DMS153 treated with DMSO at 0.1 percent for 48 hours (cell line): ENCODE data around the gene KRTAP4-11.
"Not testable (repeated sequence)": the region's sequence is repeated elsewhere in the genome, so short reads cannot be mapped to it uniquely, and the experiment has no call there.

Source experiments
- DNase-seq: peaks from one replicate; lab custom pipeline; 2025; ENCODE audit not compliant: unreplicated experiment; lab: John Stamatoyannopoulos, UW

Gene KRTAP4-11

DNA sequence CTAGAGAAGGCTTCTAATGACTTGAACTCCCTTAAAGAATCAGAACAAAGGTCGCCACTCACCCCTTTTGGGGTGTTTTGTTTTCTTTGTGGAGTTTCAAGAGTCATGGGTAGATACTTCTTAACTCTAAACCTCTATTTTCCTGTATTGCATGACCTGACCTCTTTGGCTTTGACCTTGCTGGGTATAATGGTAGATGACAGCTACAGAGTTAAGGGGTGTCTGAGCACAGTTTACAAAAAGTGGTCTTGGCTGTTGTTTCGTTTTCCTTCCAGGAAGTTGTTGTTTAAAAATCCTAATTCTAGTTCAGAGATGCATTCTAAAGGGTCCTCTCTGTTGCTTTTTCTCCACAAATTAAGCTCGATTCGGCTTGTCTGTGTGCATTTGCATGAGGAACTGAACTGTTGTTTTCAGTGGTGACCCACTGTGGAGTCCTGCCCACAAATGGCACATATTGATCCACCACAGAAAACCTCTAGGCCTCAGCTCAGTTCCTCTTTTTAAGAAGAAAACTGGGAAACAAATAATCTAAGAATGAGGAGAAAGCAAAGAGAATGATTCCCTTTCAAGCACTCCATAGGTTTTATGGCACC is 29.3 kb downstream of the KRTAP4-11 start:
- not testable (repeated sequence) for DNase-seq

DNA sequence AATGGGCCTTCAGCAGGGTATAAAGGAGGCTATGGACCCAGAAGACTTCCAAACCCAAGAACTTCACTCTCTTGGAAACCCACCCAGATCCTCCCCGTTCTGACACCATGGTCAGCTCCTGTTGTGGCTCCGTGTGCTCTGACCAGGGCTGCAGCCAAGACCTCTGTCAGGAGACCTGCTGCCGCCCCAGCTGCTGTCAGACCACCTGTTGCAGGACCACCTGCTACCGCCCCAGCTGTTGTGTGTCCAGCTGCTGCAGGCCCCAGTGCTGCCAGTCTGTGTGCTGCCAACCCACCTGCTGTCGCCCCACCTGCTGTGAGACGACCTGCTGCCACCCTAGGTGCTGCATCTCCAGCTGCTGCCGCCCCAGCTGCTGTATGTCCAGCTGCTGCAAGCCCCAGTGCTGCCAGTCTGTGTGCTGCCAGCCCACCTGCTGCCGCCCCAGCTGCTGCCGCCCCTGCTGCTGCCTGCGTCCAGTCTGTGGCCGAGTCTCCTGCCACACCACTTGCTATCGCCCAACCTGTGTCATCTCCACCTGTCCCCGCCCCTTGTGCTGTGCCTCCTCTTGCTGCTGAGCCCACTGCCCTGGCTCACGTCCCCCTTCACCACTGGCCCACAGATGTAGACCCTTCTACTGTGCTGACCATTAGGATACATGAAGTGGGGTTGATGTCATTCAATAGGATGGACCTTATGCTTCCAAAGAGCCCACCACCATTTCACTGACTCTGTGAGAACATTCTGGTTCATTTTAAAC is 33.9 kb downstream of the KRTAP4-11 start, which contains the start of gene KRTAP4-7:
KRTAP4-7 (plus strand) TSS at position 51 of the 757 bp plus-strand sequence; CDS start at position 108, 57 bp downstream.
- not testable (repeated sequence) for DNase-seq

DNA sequence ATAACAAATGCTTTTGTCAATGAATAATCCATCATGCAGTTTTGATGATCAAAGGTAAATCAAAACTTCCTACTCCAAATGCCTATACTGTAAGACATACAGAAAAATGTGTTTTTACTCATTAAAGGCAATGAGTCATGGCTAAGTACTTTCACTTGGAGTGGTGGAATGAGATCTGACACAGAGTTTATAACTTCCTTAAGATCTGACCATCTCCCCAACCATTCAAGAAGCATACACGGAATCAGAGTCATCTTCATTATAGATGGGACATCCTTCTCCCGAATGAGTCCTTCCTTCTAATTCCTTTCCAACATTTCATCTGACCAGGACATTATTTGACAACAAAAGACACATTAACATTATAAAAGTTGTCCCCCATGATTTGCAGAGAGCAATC is 34.7 kb downstream of the KRTAP4-11 start:
- DNase-seq, result not testable (repeated sequence)

DNA sequence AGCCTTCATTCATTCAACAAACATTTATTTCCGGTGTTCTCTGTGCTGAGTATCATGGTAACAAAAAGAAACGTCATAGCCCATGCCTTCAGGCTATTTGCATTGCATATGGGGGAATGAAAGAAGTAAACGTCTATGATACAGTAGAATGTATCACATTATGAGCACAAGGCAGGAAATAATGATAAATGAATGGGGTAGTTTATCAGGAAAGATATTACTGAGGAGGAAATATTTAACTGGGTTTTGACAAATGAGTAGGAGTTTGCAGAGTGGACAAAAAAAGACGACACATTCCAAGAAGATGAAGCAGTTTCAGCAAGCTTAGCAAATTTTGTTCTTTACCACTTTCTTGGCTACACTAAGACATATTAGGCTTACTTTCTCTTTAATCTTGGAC is 35.5 kb downstream of the KRTAP4-11 start:
- no peak for DNase-seq

DNA sequence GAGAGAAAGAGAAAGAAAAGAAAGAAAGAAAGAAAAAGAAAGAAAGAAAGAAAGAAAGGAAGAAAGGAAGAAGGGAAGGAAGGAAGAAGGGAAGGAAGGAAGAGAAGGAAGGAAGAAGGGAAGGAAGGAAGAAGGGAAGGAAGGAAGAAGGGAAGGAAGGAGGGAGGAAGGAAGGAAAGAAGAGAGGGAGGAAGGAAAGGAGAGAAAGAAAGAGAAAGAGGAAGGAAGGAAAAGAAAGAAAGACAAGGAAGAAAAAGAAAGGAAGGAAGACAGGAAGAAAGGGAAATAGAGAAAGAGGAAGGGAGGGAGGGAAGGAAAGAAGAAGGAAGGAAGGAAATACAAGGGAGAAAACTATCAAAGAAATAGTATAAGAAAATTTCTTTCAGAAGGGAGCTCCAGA is 41.4 kb downstream of the KRTAP4-11 start:
- no peak for DNase-seq

DNA sequence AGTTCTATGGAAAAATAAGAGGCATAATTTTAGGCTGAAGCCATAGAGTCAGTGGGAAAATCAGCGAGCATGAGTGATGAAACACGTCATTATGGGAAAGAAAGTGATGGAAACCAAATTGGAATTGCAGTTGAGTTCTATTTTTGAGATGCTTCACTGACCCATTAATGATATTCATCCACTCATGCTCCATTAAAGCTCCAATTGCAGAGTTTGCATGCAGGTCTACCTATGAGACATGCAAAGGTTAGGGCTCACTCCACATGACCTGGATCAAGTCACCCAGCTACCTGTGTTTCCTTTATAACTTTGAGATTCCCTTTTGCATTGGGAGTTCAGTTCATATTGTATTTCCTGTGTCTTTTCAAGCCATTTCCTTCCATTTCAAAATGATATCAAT is 44.5 kb downstream of the KRTAP4-11 start:
- DNase-seq, result no peak

DNA sequence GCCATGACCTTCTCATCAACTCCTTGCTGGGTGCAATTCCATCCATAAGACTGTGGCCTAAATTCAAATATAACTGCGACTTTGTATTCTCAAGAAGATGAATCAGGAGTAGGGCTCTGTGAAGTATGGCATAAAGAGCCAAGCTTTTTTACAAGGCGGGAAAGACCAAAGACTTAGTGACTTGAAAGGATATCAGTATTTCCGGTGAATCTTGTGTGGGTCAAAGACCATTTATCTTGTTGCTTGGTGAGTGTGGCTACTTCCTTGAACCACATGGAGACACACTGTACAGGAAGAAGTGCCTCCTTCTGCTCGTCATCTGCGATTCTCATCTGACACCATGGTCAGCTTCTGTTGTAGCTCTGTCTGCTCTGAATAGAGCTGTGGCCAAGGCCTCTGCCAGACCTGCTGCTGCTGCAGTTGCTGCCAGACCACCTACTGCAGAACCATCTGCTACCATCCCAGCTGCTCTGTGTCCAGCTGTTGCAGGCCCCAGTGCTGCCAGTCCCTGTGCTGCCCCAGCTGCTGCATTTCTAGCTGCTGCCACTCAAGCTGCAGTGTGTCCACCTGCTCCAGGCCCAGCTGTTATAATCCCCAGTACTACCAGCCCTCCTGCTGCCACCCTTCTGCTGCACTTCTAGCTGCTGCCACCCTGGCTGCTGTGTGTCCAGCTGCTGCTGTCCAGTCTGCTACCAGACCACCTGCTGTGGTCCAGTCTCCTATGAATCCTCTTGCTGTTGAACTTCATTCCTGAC is 46.4 kb downstream of the KRTAP4-11 start:
- DNase-seq, result no peak

DNA sequence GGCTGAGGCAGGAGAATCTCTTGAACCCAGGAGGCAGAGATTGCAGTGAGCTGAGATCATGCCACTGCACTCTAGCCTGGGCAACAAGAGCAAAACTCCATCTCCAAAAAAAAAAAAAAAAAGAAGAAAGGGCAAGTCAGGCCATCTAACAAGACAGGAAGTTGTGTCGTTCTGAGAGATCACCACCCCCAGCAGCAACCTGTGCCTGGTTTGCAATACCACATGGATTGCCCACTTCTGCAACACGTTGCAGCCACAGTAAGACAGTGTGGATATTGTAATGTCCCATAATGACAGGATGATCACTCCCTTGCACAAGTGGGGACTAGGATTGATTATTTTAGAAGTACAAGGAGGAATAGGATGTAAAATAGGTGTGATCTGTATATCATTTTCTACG is 49.1 kb downstream of the KRTAP4-11 start:
- no peak for DNase-seq

DNA sequence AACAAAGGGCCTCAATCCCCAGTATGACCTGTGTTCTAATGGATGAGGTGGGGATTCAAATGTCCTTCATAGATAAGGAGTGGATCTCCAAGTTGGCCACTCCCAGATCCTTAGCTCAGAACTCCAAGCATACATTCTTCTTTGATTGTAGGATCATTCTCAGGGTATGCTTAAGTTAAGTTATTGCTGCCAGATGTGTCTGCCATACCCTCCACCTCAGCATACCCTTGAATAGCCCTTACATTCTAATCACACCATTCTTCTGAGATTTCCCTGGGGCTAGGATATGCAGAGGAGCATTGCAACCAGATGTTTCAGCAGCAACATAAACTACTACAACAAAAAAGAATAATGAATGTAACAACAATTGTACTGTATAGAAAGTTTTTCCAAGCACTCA is 50.9 kb downstream of the KRTAP4-11 start:
- no peak for DNase-seq
